HG03378 (cell line): ENCODE measurements around the gene ATP8B2.
"Not testable (repeated sequence)": the region's sequence is repeated elsewhere in the genome, so short reads cannot be mapped to it uniquely, and the experiment has no call there.

Experiments
- ATAC-seq: cut with Tn5 transposase; IDR thresholded peaks from one replicate; pipeline ENCODE4 v1.9.1; 2021; ENCODE audit warnings: mild to moderate bottlenecking, moderate library complexity; ENCODE audit not compliant: unreplicated experiment

The ATP8B2 gene

GRCh38 chr1:154324241-154324640, 1.1 kb upstream of the ATP8B2 start:
- ATAC-seq, result no peak

GRCh38 chr1:154325583-154326545, 539 bp downstream of the ATP8B2 start:
- ATAC-seq, result no peak

GRCh38 chr1:154326546-154327465, 1.5 kb downstream of the ATP8B2 start:
- ATAC-seq, result no peak

GRCh38 chr1:154327466-154328317, 2.4 kb downstream of the ATP8B2 start:
- no peak for ATAC-seq

GRCh38 chr1:154328318-154329151, 3.2 kb downstream of the ATP8B2 start:
- no peak for ATAC-seq

GRCh38 chr1:154329152-154329521, 3.8 kb downstream of the ATP8B2 start:
- no peak for ATAC-seq

GRCh38 chr1:154329551-154330131, 4.3 kb downstream of the ATP8B2 start:
- no peak for ATAC-seq

GRCh38 chr1:154330669-154331068, 5.3 kb downstream of the ATP8B2 start:
- no peak for ATAC-seq

GRCh38 chr1:154334079-154335024, 9.0 kb downstream of the ATP8B2 start:
- ATAC-seq, result no peak

- ATAC-seq, result no peak
Observed at GRCh38 chr1:154335025-154335714, 9.8 kb downstream of the ATP8B2 start.

GRCh38 chr1:154337253-154337894, 12.0 kb downstream of the ATP8B2 start:
- no peak for ATAC-seq

- no peak for ATAC-seq
Observed at GRCh38 chr1:154338875-154339274, 13.6 kb downstream of the ATP8B2 start.

GRCh38 chr1:154341366-154341765, 16.0 kb downstream of the ATP8B2 start:
- not testable (repeated sequence) for ATAC-seq

GRCh38 chr1:154342132-154342531, 16.8 kb downstream of the ATP8B2 start:
- ATAC-seq, result no peak

- ATAC-seq, result no peak
Observed at GRCh38 chr1:154342836-154343472, 17.6 kb downstream of the ATP8B2 start.

- no peak for ATAC-seq
Observed at GRCh38 chr1:154344977-154345837, 19.9 kb downstream of the ATP8B2 start.
